ENCODE measurements around the gene DOK1.
"Not testable (repeated sequence)": the region's sequence is repeated elsewhere in the genome, so short reads cannot be mapped to it uniquely, and the experiment has no call there.

- TF ChIP-seq CTCF (conservative IDR thresholded peaks at IDR 0.05; ENCODE audit: low read depth, low read length); EZH2phosphoT487 (IDR thresholded peaks at IDR 0.05; ENCODE audit: borderline replicate concordance, low read length); EZH2 (IDR thresholded peaks at IDR 0.05; ENCODE audit: low read length, unreplicated experiment): not testable (repeated sequence)
These were observed 6.5 kb downstream of the DOK1 start for GRCh38 chr2:74561022-74561421.
